Ecto neural progenitor cell (in vitro differentiated cells): ENCODE data around the gene C1orf141.
"Not testable (repeated sequence)": the region's sequence is repeated elsewhere in the genome, so short reads cannot be mapped to it uniquely, and the experiment has no call there.

ENCODE experiments used
- DNase-seq: peaks from one replicate; pipeline ENCODE4 v3.0.0-alpha.2; 2018; ENCODE audit warnings: low spot score

Gene C1orf141

GRCh38 chr1:67085326-67085725, 49.4 kb downstream of the C1orf141 start:
- DNase-seq = no peak

- DNase-seq = no peak
These were observed 49.9 kb downstream of the C1orf141 start for GRCh38 chr1:67084765-67085318.

GRCh38 chr1:67078291-67078690, 56.5 kb downstream of the C1orf141 start:
- no peak for DNase-seq

GRCh38 chr1:67077593-67077992, 57.2 kb downstream of the C1orf141 start:
- no peak for DNase-seq

- DNase-seq = no peak
These were observed 62.0 kb downstream of the C1orf141 start for GRCh38 chr1:67072749-67073148.

- not testable (repeated sequence) for DNase-seq
These were observed 67.1 kb downstream of the C1orf141 start for GRCh38 chr1:67067655-67068054.

GRCh38 chr1:67062412-67062811, 72.4 kb downstream of the C1orf141 start:
- no peak for DNase-seq

- no peak for DNase-seq
These were observed 73.5 kb downstream of the C1orf141 start for GRCh38 chr1:67061266-67061665.

GRCh38 chr1:67060811-67061218, 74.0 kb downstream of the C1orf141 start:
- DNase-seq = no peak

- DNase-seq = no peak
These were observed 75.4 kb downstream of the C1orf141 start for GRCh38 chr1:67059346-67059745.

GRCh38 chr1:67058761-67059160, 76.0 kb downstream of the C1orf141 start:
- no peak for DNase-seq

GRCh38 chr1:67058242-67058641, 76.5 kb downstream of the C1orf141 start:
- DNase-seq = no peak

- DNase-seq = peak; percentile 94
These were observed 80.7 kb downstream of the C1orf141 start, which contains the start of gene SLC35D1 for GRCh38 chr1:67053785-67054772. SLC35D1 (minus strand) TSS chr1:67054148; CDS start chr1:67054013, 135 bp downstream.

- peak; percentile 80 for DNase-seq
These were observed 81.3 kb downstream of the C1orf141 start for GRCh38 chr1:67053535-67053784.

GRCh38 chr1:67052741-67053534, 81.8 kb downstream of the C1orf141 start:
- DNase-seq = peak; percentile 72

- DNase-seq = no peak
These were observed 83.6 kb downstream of the C1orf141 start for GRCh38 chr1:67051196-67051595.

- DNase-seq = no peak
These were observed 90.0 kb downstream of the C1orf141 start for GRCh38 chr1:67044631-67045270.

GRCh38 chr1:67043366-67043765, 91.4 kb downstream of the C1orf141 start:
- DNase-seq = no peak
